ENCODE measurements around the gene NUAK2. TPM values are rescaled to one million over a fixed set of nuclear protein-coding genes. Genes with fewer than 3 reads are reported as not detected.

NUAK2 gene
- polyA plus RNA-seq, 1 donor from 2014 or later, result 1.4 TPM

DNA sequence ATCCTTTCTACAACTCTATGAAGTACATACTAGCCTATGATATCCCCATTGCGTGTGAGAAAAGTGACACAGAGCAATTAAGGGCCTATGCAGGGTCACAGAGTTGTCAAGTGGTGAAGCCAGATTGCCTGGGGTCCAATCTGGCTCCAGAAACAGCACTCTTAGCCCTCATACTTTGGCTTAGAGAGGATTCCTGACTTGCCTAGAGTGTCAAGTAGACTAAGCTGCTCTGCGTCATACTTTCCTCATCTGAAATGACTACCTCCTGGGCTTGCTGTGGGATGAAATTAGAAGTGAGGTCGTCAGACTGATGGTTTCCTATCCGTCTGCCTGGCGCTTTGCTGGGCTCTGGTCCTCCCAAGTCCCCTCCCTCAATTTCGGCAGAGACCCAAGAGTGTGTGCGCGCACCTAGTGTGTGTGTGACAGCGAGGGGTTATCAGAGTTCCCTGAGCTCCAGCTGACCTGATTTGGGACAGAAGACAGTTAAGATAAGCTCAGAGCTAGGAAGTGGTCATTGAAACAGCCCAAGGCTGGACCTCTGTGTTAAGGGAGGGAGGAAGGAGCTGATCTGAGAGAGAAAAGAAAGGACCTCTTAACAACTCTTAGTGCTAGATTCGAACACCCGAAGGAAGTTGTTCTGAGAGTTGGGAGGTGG, 5.4 kb upstream of the NUAK2 start:
- no peaks in the 10 kb centered on the region for H3K36me3 ChIP-seq (ENCODE audit: insufficient read depth, low read length)

DNA sequence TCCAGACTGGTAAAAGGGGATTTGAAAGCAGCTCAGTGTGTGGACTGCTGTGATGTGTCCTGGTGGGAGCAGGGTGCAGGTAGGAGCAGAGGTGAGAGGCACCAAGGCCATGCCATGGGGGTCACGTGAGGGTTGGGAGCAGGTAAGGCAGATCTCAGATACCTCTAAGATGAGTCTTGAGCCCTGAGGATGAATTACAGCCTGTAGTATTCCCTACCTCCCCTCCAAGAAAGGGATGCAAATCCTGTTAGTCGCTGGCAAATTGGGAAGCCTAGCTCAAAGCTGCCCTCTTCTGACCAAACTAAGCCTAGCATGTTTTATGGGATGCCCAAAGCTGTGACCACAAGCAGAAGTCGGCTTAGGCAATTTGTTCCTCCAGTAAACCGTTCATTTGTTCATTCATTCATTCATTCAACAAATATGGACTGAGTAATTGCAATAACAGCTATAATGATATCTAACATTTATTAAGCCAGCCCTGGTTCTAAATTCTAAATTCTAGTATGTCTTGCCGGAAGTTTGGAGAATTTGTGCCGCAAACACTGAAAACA, 3.9 kb upstream of the NUAK2 start:
- TF ChIP-seq MXI1 (conservative IDR thresholded peaks at IDR 0.05; ENCODE audit: poor library complexity, severe bottlenecking), result no peak
- TF ChIP-seq CTCF (IDR thresholded peaks at IDR 0.05; ENCODE audit: poor library complexity, severe bottlenecking), result peak; percentile 87
- no peak for TF ChIP-seq EZH2 (IDR thresholded peaks at IDR 0.05; ENCODE audit: borderline replicate concordance, insufficient read depth, low read length, poor library complexity, severe bottlenecking)
- TF ChIP-seq RAD21 (conservative IDR thresholded peaks at IDR 0.05), result peak; percentile 93
- no peak for TF ChIP-seq EP300 (conservative IDR thresholded peaks at IDR 0.05; ENCODE audit: poor library complexity, severe bottlenecking)
- TF ChIP-seq, protein P1, sequence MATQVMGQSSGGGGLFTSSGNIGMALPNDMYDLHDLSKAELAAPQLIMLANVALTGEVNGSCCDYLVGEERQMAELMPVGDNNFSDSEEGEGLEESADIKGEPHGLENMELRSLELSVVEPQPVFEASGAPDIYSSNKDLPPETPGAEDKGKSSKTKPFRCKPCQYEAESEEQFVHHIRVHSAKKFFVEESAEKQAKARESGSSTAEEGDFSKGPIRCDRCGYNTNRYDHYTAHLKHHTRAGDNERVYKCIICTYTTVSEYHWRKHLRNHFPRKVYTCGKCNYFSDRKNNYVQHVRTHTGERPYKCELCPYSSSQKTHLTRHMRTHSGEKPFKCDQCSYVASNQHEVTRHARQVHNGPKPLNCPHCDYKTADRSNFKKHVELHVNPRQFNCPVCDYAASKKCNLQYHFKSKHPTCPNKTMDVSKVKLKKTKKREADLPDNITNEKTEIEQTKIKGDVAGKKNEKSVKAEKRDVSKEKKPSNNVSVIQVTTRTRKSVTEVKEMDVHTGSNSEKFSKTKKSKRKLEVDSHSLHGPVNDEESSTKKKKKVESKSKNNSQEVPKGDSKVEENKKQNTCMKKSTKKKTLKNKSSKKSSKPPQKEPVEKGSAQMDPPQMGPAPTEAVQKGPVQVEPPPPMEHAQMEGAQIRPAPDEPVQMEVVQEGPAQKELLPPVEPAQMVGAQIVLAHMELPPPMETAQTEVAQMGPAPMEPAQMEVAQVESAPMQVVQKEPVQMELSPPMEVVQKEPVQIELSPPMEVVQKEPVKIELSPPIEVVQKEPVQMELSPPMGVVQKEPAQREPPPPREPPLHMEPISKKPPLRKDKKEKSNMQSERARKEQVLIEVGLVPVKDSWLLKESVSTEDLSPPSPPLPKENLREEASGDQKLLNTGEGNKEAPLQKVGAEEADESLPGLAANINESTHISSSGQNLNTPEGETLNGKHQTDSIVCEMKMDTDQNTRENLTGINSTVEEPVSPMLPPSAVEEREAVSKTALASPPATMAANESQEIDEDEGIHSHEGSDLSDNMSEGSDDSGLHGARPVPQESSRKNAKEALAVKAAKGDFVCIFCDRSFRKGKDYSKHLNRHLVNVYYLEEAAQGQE (IDR thresholded peaks at IDR 0.05; ENCODE audit: borderline replicate concordance), result peak; percentile 58
- TF ChIP-seq POLR2AphosphoS5 (IDR thresholded peaks at IDR 0.05), result no peak
- no peak for TF ChIP-seq TAF1 (IDR thresholded peaks at IDR 0.05; ENCODE audit: low read depth)
- peak; percentile 97 for TF ChIP-seq SMC3 (conservative IDR thresholded peaks at IDR 0.05; ENCODE audit: poor library complexity)
- Histone ChIP-seq H3K9ac (ENCODE audit: low read length) (peak overlapping the region; percentile 30), H3K9me3 (ENCODE audit: low read length) (no peaks in the 10 kb centered on the region), H3K36me3 (ENCODE audit: insufficient read depth, low read length) (no peaks in the 10 kb centered on the region), H3K79me2 (replicated peaks; ENCODE audit: insufficient read depth, low read length) (no peaks in the 10 kb centered on the region), H3K9me2 (ENCODE audit: insufficient read depth, low read length) (no peaks in the 10 kb centered on the region), H3F3A (ENCODE audit: insufficient read depth, low read length, poor library complexity, severe bottlenecking) (no peaks in the 10 kb centered on the region), H4K20me1 (ENCODE audit: insufficient read depth) (no peaks in the 10 kb centered on the region), H3K27ac (ENCODE audit: low read length) (no peak overlapping the region), H3K4me2 (ENCODE audit: low read length) (no peak overlapping the region), H3K4me3 (ENCODE audit: low read length) (no peak overlapping the region), H3K27me3 (ENCODE audit: insufficient read depth, low read depth, low read length) (no peaks in the 10 kb centered on the region), H2AFZ (ENCODE audit: low read depth, low read length) (no peak overlapping the region)

More for the DNA sequence above, 5.4 kb upstream of the NUAK2 start:
- H3K4me2 ChIP-seq (ENCODE audit: low read length), result no peak overlapping the region
- no peaks in the 10 kb centered on the region for H3F3A ChIP-seq (ENCODE audit: insufficient read depth, low read length, poor library complexity, severe bottlenecking)
- no peaks in the 10 kb centered on the region for H4K20me1 ChIP-seq (ENCODE audit: insufficient read depth)
- H2AFZ ChIP-seq (ENCODE audit: low read depth, low read length), result no peak overlapping the region
- H3K9ac ChIP-seq (ENCODE audit: low read length), result no peak overlapping the region
- H3K27ac ChIP-seq (ENCODE audit: low read length), result no peak overlapping the region
- no peaks in the 10 kb centered on the region for H3K9me3 ChIP-seq (ENCODE audit: low read length)
- TF ChIP-seq EP300 (conservative IDR thresholded peaks at IDR 0.05; ENCODE audit: poor library complexity, severe bottlenecking) (no peak), EZH2 (IDR thresholded peaks at IDR 0.05; ENCODE audit: borderline replicate concordance, insufficient read depth, low read length, poor library complexity, severe bottlenecking) (no peak)
- H3K4me3 ChIP-seq (ENCODE audit: low read length), result no peak overlapping the region
- H3K27me3 ChIP-seq (ENCODE audit: insufficient read depth, low read depth, low read length), result no peaks in the 10 kb centered on the region
- no peaks in the 10 kb centered on the region for H3K9me2 ChIP-seq (ENCODE audit: insufficient read depth, low read length)
- no peaks in the 10 kb centered on the region for H3K79me2 ChIP-seq (replicated peaks; ENCODE audit: insufficient read depth, low read length)
